MCF 10A (cell line): ENCODE measurements around the gene KDM4B. TPM values are rescaled to one million over a fixed set of nuclear protein-coding genes. Genes with fewer than 3 reads are reported as not detected.
A peak's percentile ranks its signal among the peaks of the same experiment; 100 is the strongest.

Experiments used
- BruUV-seq: library from RNA; stranded (reverse); fragments of 400-500 nt; replicated peaks from 2 replicates; lab custom pipeline; 2021; lab: Mats Ljungman, UMichigan
- CTCF ChIA-PET: fragments of 300-600 bp; sonication (Branson Sonifier 250); formaldehyde crosslinking; extraction: SDS; loops from one replicate; lab custom pipeline; 2021; ENCODE audit warnings: antibody characterized with exemption, inconsistent platforms; lab: Yijun Ruan, JAX
- POLR2A ChIA-PET: fragments of 300-600, 350-650 bp; sonication (Branson Sonifier 250); formaldehyde crosslinking; extraction: SDS; loops from one replicate; lab custom pipeline; 2020; ENCODE audit warnings: antibody characterized with exemption, inconsistent platforms; lab: Yijun Ruan, JAX
- DNase-seq: peaks from one replicate; pipeline ENCODE4 v3.0.0-alpha.2; 2018; ENCODE audit not compliant: unreplicated experiment
- H3K27ac Mint-ChIP-seq: one replicate; pipeline ENCODE4 v1.8.0; 2022; ENCODE audit warnings: mild to moderate bottlenecking, low read depth, mixed read lengths; ENCODE audit not compliant: unreplicated experiment
- H3K27me3 Mint-ChIP-seq: one replicate; pipeline ENCODE4 v1.8.0; 2022; ENCODE audit warnings: mixed read lengths; ENCODE audit not compliant: insufficient read depth, unreplicated experiment
- H3K36me3 Mint-ChIP-seq: one replicate; pipeline ENCODE4 v1.8.0; 2022; ENCODE audit warnings: mild to moderate bottlenecking, moderate library complexity, mixed read lengths; ENCODE audit not compliant: insufficient read depth, unreplicated experiment
- H3K4me1 Mint-ChIP-seq: one replicate; pipeline ENCODE4 v1.8.0; 2022; ENCODE audit warnings: mixed read lengths; ENCODE audit not compliant: insufficient read depth, unreplicated experiment
- H3K4me3 Mint-ChIP-seq: one replicate; pipeline ENCODE4 v1.8.0; 2022; ENCODE audit warnings: mild to moderate bottlenecking, moderate library complexity, mixed read lengths; ENCODE audit not compliant: unreplicated experiment
- H3K9me3 Mint-ChIP-seq: one replicate; pipeline ENCODE4 v1.8.0; 2022; ENCODE audit warnings: mixed read lengths; ENCODE audit not compliant: unreplicated experiment
- CTCF ChIP-seq: fragments of 200-600 bp; IDR thresholded peaks from one replicate; pipeline ENCODE4 v1.8.0; 2022; ENCODE audit warnings: antibody characterized with exemption, mild to moderate bottlenecking; ENCODE audit not compliant: unreplicated experiment
- intact Hi-C: fragments of 100-400 bp; cut with micrococcal nuclease; formaldehyde crosslinking; loops from 2 replicates; pipeline ENCODE4 v1.14.1; 2022
- total RNA-seq: library from RNA; stranded (reverse); gene quantifications from 2 replicates; pipeline ENCODE4 v1.2.3, GENCODE V29; 2022

Gene KDM4B
- total RNA-seq, 1 experiment from 2014 or later = 34.4 TPM

GRCh38 chr19:5057860-5058259 is 88.9 kb downstream of the KDM4B start:
- ChIA-PET POLR2A (no interaction called here), CTCF (no interaction called here)
- H3K4me1 Mint-ChIP-seq = peaks cover 4% of the 10 kb centered on the region
- no peaks in the 10 kb centered on the region for H3K27me3 Mint-ChIP-seq
- BruUV-seq = no TSS peak
- DNase-seq = peak; percentile 21
- H3K36me3 Mint-ChIP-seq = peaks cover 55% of the 10 kb centered on the region
- H3K27ac Mint-ChIP-seq = no peak overlapping the region
- H3K9me3 Mint-ChIP-seq = no peaks in the 10 kb centered on the region
- H3K4me3 Mint-ChIP-seq = no peak overlapping the region
- intact Hi-C loops = no loop called here
- no peak for TF ChIP-seq CTCF

- Mint-ChIP-seq H3K4me1 (peaks cover 4% of the 10 kb centered on the region), H3K27me3 (no peaks in the 10 kb centered on the region), H3K36me3 (peaks cover 59% of the 10 kb centered on the region), H3K4me3 (no peak overlapping the region), H3K27ac (no peak overlapping the region), H3K9me3 (no peaks in the 10 kb centered on the region)
- POLR2A ChIA-PET = no interaction called here
- peak; percentile 13 for DNase-seq
- intact Hi-C loops = no loop called here
- no TSS peak for BruUV-seq
- CTCF ChIA-PET = no interaction called here
- TF ChIP-seq CTCF = no peak
These were observed 89.8 kb downstream of the KDM4B start for GRCh38 chr19:5058521-5059212.

GRCh38 chr19:5059213-5059574 is 90.3 kb downstream of the KDM4B start:
- Mint-ChIP-seq H3K36me3 (peaks cover 65% of the 10 kb centered on the region), H3K27ac (no peak overlapping the region), H3K4me1 (peaks cover 4% of the 10 kb centered on the region), H3K4me3 (no peak overlapping the region), H3K9me3 (no peaks in the 10 kb centered on the region), H3K27me3 (no peaks in the 10 kb centered on the region)
- BruUV-seq = no TSS peak
- CTCF ChIA-PET = interaction anchor here (0.7 kb wide), 1 partner anchor 28 kb away, joined by 3 read pairs; no protein-coding TSS in a partner anchor
- POLR2A ChIA-PET = no interaction called here
- no peak for DNase-seq
- no peak for TF ChIP-seq CTCF
- intact Hi-C loops = no loop called here

- no peak overlapping the region for H3K4me3 Mint-ChIP-seq
- BruUV-seq = no TSS peak
- no peaks in the 10 kb centered on the region for H3K27me3 Mint-ChIP-seq
- no peak overlapping the region for H3K27ac Mint-ChIP-seq
- CTCF ChIA-PET = interaction anchor here (0.7 kb wide), 1 partner anchor 29 kb away, joined by 3 read pairs; no protein-coding TSS in a partner anchor
- H3K36me3 Mint-ChIP-seq = peaks cover 65% of the 10 kb centered on the region
- no peak for TF ChIP-seq CTCF
- H3K9me3 Mint-ChIP-seq = no peaks in the 10 kb centered on the region
- peaks cover 4% of the 10 kb centered on the region for H3K4me1 Mint-ChIP-seq
- intact Hi-C loops = no loop called here
- POLR2A ChIA-PET = no interaction called here
- DNase-seq = no peak
These were observed 90.9 kb downstream of the KDM4B start for GRCh38 chr19:5059793-5060192.
